ENCODE results near the gene IL1RAPL2.

DNA sequence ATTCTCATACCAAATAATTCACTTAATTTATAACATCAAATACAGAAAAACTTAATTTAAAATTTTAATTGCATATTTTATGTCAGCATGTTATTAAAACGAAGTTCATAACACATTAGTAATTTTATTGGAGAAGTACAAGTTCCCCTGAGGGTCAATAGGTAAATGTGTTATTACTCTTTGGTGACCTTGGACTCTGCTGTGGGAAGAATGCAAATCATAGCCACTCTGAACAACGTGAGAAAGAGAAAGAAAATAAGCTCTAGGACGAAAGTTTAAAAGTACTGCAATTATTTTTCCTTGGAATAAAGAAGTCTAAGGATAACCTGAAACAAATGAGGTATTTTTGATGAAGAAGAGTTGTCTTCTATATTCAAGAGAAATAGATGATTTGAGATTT is 115.2 kb downstream of the IL1RAPL2 start:
- TF ChIP-seq POLR2A (IDR thresholded peaks at IDR 0.05): no peak
- TF ChIP-seq, protein P1, sequence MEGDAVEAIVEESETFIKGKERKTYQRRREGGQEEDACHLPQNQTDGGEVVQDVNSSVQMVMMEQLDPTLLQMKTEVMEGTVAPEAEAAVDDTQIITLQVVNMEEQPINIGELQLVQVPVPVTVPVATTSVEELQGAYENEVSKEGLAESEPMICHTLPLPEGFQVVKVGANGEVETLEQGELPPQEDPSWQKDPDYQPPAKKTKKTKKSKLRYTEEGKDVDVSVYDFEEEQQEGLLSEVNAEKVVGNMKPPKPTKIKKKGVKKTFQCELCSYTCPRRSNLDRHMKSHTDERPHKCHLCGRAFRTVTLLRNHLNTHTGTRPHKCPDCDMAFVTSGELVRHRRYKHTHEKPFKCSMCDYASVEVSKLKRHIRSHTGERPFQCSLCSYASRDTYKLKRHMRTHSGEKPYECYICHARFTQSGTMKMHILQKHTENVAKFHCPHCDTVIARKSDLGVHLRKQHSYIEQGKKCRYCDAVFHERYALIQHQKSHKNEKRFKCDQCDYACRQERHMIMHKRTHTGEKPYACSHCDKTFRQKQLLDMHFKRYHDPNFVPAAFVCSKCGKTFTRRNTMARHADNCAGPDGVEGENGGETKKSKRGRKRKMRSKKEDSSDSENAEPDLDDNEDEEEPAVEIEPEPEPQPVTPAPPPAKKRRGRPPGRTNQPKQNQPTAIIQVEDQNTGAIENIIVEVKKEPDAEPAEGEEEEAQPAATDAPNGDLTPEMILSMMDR (IDR thresholded peaks at IDR 0.05): no peak

Measured in right lobe of liver (tissue), 4 donors.